Lung (tissue), 12 donors: ENCODE data around the gene PTS. TPM values are rescaled to one million over a fixed set of nuclear protein-coding genes. Genes with fewer than 3 reads are reported as not detected.

Source experiments
- ATAC-seq: fragments of 200-7000 bp; cut with Tn5 transposase; one replicate; pipeline ENCODE4 v1.9.1; 2020; ENCODE audit warnings: moderate number of reproducible peaks; ENCODE audit not compliant: insufficient read depth, low FRiP score
- DNase-seq, 3 donors: peaks; one replicate each; pipeline ENCODE4 v3.0.0-alpha.2; 2013 to 2017
- H3K27ac ChIP-seq, 2 donors: one replicate each; pipeline ENCODE4 v1.5.1; 2013; ENCODE audit warnings: mild to moderate bottlenecking in 2 of 2, moderate library complexity in 2 of 2, control low read depth in 1 of 2, inconsistent platforms in 1 of 2, low read depth in 1 of 2, low read length in 1 of 2
- H3K27me3 ChIP-seq, 3 donors: one replicate each; pipeline ENCODE4 v1.5.1; 2013; ENCODE audit warnings: low read length in 2 of 3; ENCODE audit not compliant: control insufficient read depth in 3 of 3, insufficient read depth in 3 of 3
- H3K36me3 ChIP-seq, 4 donors: one replicate each; pipeline ENCODE4 v1.5.1; 2013; ENCODE audit warnings: low read length in 4 of 4, mild to moderate bottlenecking in 1 of 4, moderate library complexity in 1 of 4; ENCODE audit not compliant: control insufficient read depth in 4 of 4, insufficient read depth in 4 of 4
- H3K4me1 ChIP-seq, 5 donors: one replicate each; pipeline ENCODE4 v1.5.1; 2013; ENCODE audit warnings: low read length in 5 of 5, mild to moderate bottlenecking in 2 of 5, moderate library complexity in 1 of 5; ENCODE audit not compliant: control insufficient read depth in 5 of 5, insufficient read depth in 5 of 5
- H3K4me3 ChIP-seq: one replicate; pipeline ENCODE4 v1.5.1; 2013; ENCODE audit warnings: mild to moderate bottlenecking, control low read depth, moderate library complexity
- H3K9ac ChIP-seq, 2 donors: one replicate each; pipeline ENCODE4 v1.5.1; 2013; ENCODE audit warnings: low read length in 2 of 2, control low read depth in 1 of 2; ENCODE audit not compliant: insufficient read depth in 1 of 2
- H3K9me3 ChIP-seq, 4 donors: one replicate each; pipeline ENCODE4 v1.5.1; 2013; ENCODE audit warnings: low read length in 3 of 4, mild to moderate bottlenecking in 1 of 4, moderate library complexity in 1 of 4; ENCODE audit not compliant: control insufficient read depth in 4 of 4, insufficient read depth in 3 of 4
- CTCF ChIP-seq: IDR thresholded peaks from 2 replicates; pipeline ENCODE4 v1.5.1; 2012; ENCODE audit warnings: mild to moderate bottlenecking; ENCODE audit errors: control extremely low read depth, extremely low read depth
- WGBS, 2 donors: extraction: QIAGEN DNeasy Blood & Tissue Kit; methylation state at CpG; one replicate each; pipeline ENCODE4 v1.1.7; 2013; 5-methylcytosine and 5-hydroxymethylcytosine counted together
- polyA plus RNA-seq, 2 donors: library from polyadenylated mRNA; stranded (reverse); fragments of 200-250 nt; gene quantifications; one replicate each; pipeline ENCODE4 v1.2.1, GENCODE V29; 2013
- total RNA-seq, 2 donors: library from RNA; depleted of rRNA in 1 of 2; stranded (reverse); fragments of >200 nt in 1 of 2; gene quantifications; one replicate each; pipeline ENCODE4 v1.2.1, GENCODE V29; 2014 to 2021
- donor health status: control.
- donor health status: control.
- donor health status: Bipolar disorder and iron deficiency.
- donor health status: healthy.
- donor health status: DM: yes; HTN: yes; CAD: no.

Gene PTS
- total and polyA plus RNA-seq, 4 donors = 19.3 to 60.5 (median 25.1) TPM

GRCh38 chr11:112200252-112200651 is 26.0 kb upstream of the PTS start:
- Histone ChIP-seq H3K36me3 (no peaks in the 10 kb centered on the region), H3K4me3 (no peak overlapping the region), H3K9ac (no peak overlapping the region), H3K9me3 (no peaks in the 10 kb centered on the region), H3K4me1 (no peaks in the 10 kb centered on the region), H3K27me3 (no peaks in the 10 kb centered on the region), H3K27ac (no peak overlapping the region)
- TF ChIP-seq CTCF = no peak
- 16 to 25% methylated on average over 2 of the region's 2 CpGs for WGBS, 2 donors
- ATAC-seq (no peak), DNase-seq (no peak)

- DNase-seq = no peak
- peaks cover 0 to 3% (median 0%) of the 10 kb centered on the region in 4 donors for H3K36me3 ChIP-seq
- no peak for ATAC-seq
- 93 to 96% methylated on average over 23 of the region's 23 CpGs for WGBS, 2 donors
- H3K4me1 ChIP-seq = peaks cover 0 to 4% (median 0%) of the 10 kb centered on the region in 5 donors
- no peak overlapping the region for H3K27ac ChIP-seq
- no peaks in the 10 kb centered on the region for H3K9me3 ChIP-seq
- no peaks in the 10 kb centered on the region for H3K27me3 ChIP-seq
- H3K9ac ChIP-seq = no peak overlapping the region
- no peak overlapping the region for H3K4me3 ChIP-seq
- TF ChIP-seq CTCF = no peak
Measured at GRCh38 chr11:112206071-112206470, 20.2 kb upstream of the PTS start.

- ATAC-seq (no peak), DNase-seq (no peak)
- TF ChIP-seq CTCF = no peak
- H3K36me3 ChIP-seq = no peaks in the 10 kb centered on the region
- H3K27ac ChIP-seq = no peak overlapping the region
- H3K27me3 ChIP-seq = no peaks in the 10 kb centered on the region
- H3K4me3 ChIP-seq = no peak overlapping the region
- peaks cover 0 to 6% (median 3%) of the 10 kb centered on the region in 5 donors for H3K4me1 ChIP-seq
- no peaks in the 10 kb centered on the region for H3K9me3 ChIP-seq
- WGBS, 2 donors = 82 to 90% methylated on average over 1 of the region's 1 CpG
- H3K9ac ChIP-seq = no peak overlapping the region
Measured at GRCh38 chr11:112210890-112211289, 15.3 kb upstream of the PTS start.

- no peaks in the 10 kb centered on the region for H3K36me3 ChIP-seq
- TF ChIP-seq CTCF = no peak
- H3K4me1 ChIP-seq = peaks cover 0 to 7% (median 5%) of the 10 kb centered on the region in 5 donors
- H3K27me3 ChIP-seq = no peaks in the 10 kb centered on the region
- H3K9me3 ChIP-seq = no peaks in the 10 kb centered on the region
- H3K9ac ChIP-seq = no peak overlapping the region
- H3K27ac ChIP-seq = no peak overlapping the region
- ATAC-seq = no peak
- WGBS, 2 donors = 39 to 45% methylated on average over 2 of the region's 2 CpGs
- DNase-seq = no peak
- no peak overlapping the region for H3K4me3 ChIP-seq
Measured at GRCh38 chr11:112211536-112211935, 14.7 kb upstream of the PTS start.
